ENCODE results near the gene CSKMT. TPM values are rescaled to one million over a fixed set of nuclear protein-coding genes. Genes with fewer than 3 reads are reported as not detected.

CSKMT gene
- total and polyA plus RNA-seq, 8 donors: 4.0 to 25.4 (median 7.7) TPM

GRCh38 chr11:62645946-62646824 lies 18.9 kb upstream of the CSKMT start, which contains the start of gene GANAB:
Gene GANAB, minus strand, starts transcription at chr11:62646613. Its CDS starts 14 bp downstream, at chr11:62646599.
- H3K27ac ChIP-seq: peak within 1 kb of the TSS; percentile 75 to 87 (median 84)
- peaks cover 0 to 14% (median 3%) of the 10 kb centered on the region in 3 donors for H3K36me3 ChIP-seq
- ATAC-seq (peak; percentile 97 to 99 (median 98)), FAIRE-seq (peak; percentile 77), DNase-seq (peak; percentile 99)
- peaks cover 6 to 13% (median 8%) of the 10 kb centered on the region in 3 donors for H3K4me1 ChIP-seq
- no peak for TF ChIP-seq CTCF (IDR thresholded peaks at IDR 0.05)
- intact Hi-C loops (cut with DNase I): no loop called here
- 0 to 1% methylated on average over 67 to 73 of the region's 73 CpGs for WGBS, 2 donors
- no peaks in the 10 kb centered on the region for H3K27me3 ChIP-seq
- no peaks in the 10 kb centered on the region for H3K9me3 ChIP-seq
- H3K4me3 ChIP-seq: peak within 1 kb of the TSS; percentile 82 to 98 (median 92)

- peak overlapping the region in 1 of 4 donors; percentile 10 for H3K27ac ChIP-seq
- H3K36me3 ChIP-seq: peaks cover 0 to 14% (median 3%) of the 10 kb centered on the region in 3 donors
- FAIRE-seq: no peak
- no peaks in the 10 kb centered on the region for H3K27me3 ChIP-seq
- no peaks in the 10 kb centered on the region for H3K9me3 ChIP-seq
- peak overlapping the region in 2 of 4 donors; percentile 82 to 89 for H3K4me3 ChIP-seq
- 34 to 50% methylated on average over 32 of the region's 32 CpGs for WGBS, 2 donors
- H3K4me1 ChIP-seq: peaks cover 6 to 20% (median 15%) of the 10 kb centered on the region in 3 donors
- ATAC-seq: peak; percentile 4 to 13 (median 8)
- DNase-seq: peak in 4 of 6 donors; percentile 28 to 81 (median 52)
- TF ChIP-seq CTCF (IDR thresholded peaks at IDR 0.05): no peak
- intact Hi-C loops (cut with DNase I): no loop called here
Measured at GRCh38 chr11:62646825-62647608, 18.1 kb upstream of the CSKMT start.

GRCh38 chr11:62647609-62648005 lies 17.5 kb upstream of the CSKMT start:
- 49 to 59% methylated on average over 6 of the region's 6 CpGs for WGBS, 2 donors
- peaks cover 0 to 14% (median 3%) of the 10 kb centered on the region in 3 donors for H3K36me3 ChIP-seq

More at GRCh38 chr11:62647609-62648005, 17.5 kb upstream of the CSKMT start:
- peaks cover 6 to 21% (median 16%) of the 10 kb centered on the region in 3 donors for H3K4me1 ChIP-seq
- no peak for TF ChIP-seq CTCF (IDR thresholded peaks at IDR 0.05)
- no peak for DNase-seq
- H3K4me3 ChIP-seq: peak overlapping the region in 1 of 4 donors; percentile 82
- ATAC-seq: peak in 1 of 4 donors; percentile 0
- FAIRE-seq: no peak
- intact Hi-C loops (cut with DNase I): no loop called here
- no peaks in the 10 kb centered on the region for H3K27me3 ChIP-seq
- no peaks in the 10 kb centered on the region for H3K9me3 ChIP-seq
- H3K27ac ChIP-seq: peak overlapping the region in 1 of 4 donors; percentile 10

All from pancreas (tissue), 10 donors.